NT2/D1 (cell line): ENCODE data around the gene CDCA4.

ENCODE experiments used
- SUZ12 ChIP-seq: IDR thresholded peaks from 2 replicates; pipeline ENCODE4 v1.6.1; 2011; ENCODE audit not compliant: insufficient read length, insufficient read depth; ENCODE audit errors: extremely low read depth
- YY1 ChIP-seq: IDR thresholded peaks from 2 replicates; pipeline ENCODE4 v1.6.1; 2011; ENCODE audit not compliant: insufficient read length, insufficient read depth
- ZNF274 ChIP-seq: IDR thresholded peaks from 2 replicates; pipeline ENCODE4 v1.6.1; 2011; ENCODE audit warnings: mild to moderate bottlenecking, low read depth, low read length

- TF ChIP-seq SUZ12 (no peak), YY1 (no peak), ZNF274 (no peak)
These were observed 44.5 kb downstream of the CDCA4 start for GRCh38 chr14:104976198-104977007.
